K562 (cell line): ENCODE results near the gene ODC1. TPM values are rescaled to one million over a fixed set of nuclear protein-coding genes. Genes with fewer than 3 reads are reported as not detected.

ENCODE experiments used
- ATAC-seq: fragments of 200-7000 bp; cut with Tn5 transposase; 3 replicates; pipeline ENCODE4 v1.9.1; 2020; ENCODE audit warnings: moderate library complexity
- BruUV-seq: library from RNA; stranded (reverse); fragments of 400-500 nt; replicated peaks from 2 replicates; lab custom pipeline; 2021; lab: Mats Ljungman, UMichigan
- CTCF ChIA-PET: fragments of 300-600 bp; formaldehyde crosslinking; extraction: SDS; loops from one replicate; lab custom pipeline; 2021; ENCODE audit warnings: low intra/inter-chr PET ratio; lab: Yijun Ruan, JAX
- POLR2A ChIA-PET: fragments of 300-600, 350-650 bp; sonication (Branson Sonifier 250); formaldehyde crosslinking; extraction: SDS; loops from one replicate; lab custom pipeline; 2021; ENCODE audit warnings: antibody characterized with exemption, inconsistent platforms; lab: Yijun Ruan, JAX
- DNase-seq, 4 experiments: peaks; one replicate each; pipeline versions ENCODE4 v3.0.0 to v3.0.0-alpha.2; 2011 to 2018; ENCODE audit warnings: low spot score in 3 of 4, mixed read lengths in 3 of 4; ENCODE audit errors: extremely low read depth in 1 of 4
- FAIRE-seq: peaks from 2 replicates; lab custom pipeline; 2011; peaks lifted over from hg19 to GRCh38; lab: Jason Lieb, UNC
- H2AFZ ChIP-seq: 2 replicates; pipeline ENCODE4 v1.6.0; 2011; ENCODE audit warnings: low read depth, low read length, control low read depth, inconsistent platforms
- H3K27ac ChIP-seq: fragments of 200-600 bp; 3 replicates; pipeline ENCODE4 v1.8.0; 2011; ENCODE audit warnings: low read depth, mild to moderate bottlenecking, control low read depth, inconsistent platforms, low read length, moderate library complexity, mixed read lengths; ENCODE audit errors: extremely low read depth
- H3K27me3 ChIP-seq, 2 experiments: fragments of 300-600 bp in 1 of 2; 2 replicates in 1 of 2; 3 replicates in 1 of 2; pipeline versions ENCODE4 v1.6.0 to v1.8.0; 2011; ENCODE audit warnings: inconsistent platforms in 2 of 2, low read length in 2 of 2, mild to moderate bottlenecking in 1 of 2, mixed read lengths in 1 of 2, moderate library complexity in 1 of 2; ENCODE audit not compliant: control insufficient read depth in 2 of 2, insufficient read depth in 2 of 2
- H3K36me3 ChIP-seq: fragments of 300-600 bp; 3 replicates; pipeline ENCODE4 v1.8.0; 2011; ENCODE audit warnings: mild to moderate bottlenecking, low read length, inconsistent platforms; ENCODE audit not compliant: control insufficient read depth, insufficient read depth
- H3K4me1 ChIP-seq, 2 experiments: fragments of 200-600 bp in 1 of 2; replicated peaks in 1 of 2; 2 replicates in 1 of 2; 3 replicates in 1 of 2; pipeline versions ENCODE4 v1.5.1 to v1.8.0; 2011; ENCODE audit warnings: inconsistent platforms in 2 of 2, low read length in 2 of 2, mild to moderate bottlenecking in 1 of 2, mixed read lengths in 1 of 2, moderate library complexity in 1 of 2; ENCODE audit not compliant: control insufficient read depth in 2 of 2, insufficient read depth in 2 of 2
- H3K4me2 ChIP-seq: 2 replicates; pipeline ENCODE4 v1.6.1; 2011; ENCODE audit warnings: low read length, control low read depth, inconsistent platforms, mixed read lengths; ENCODE audit not compliant: insufficient read depth
- H3K4me3 ChIP-seq: fragments of 200-600 bp; sonication (generic), shearing (Covaris generic); 2 replicates; pipeline ENCODE4 v1.5.1; 2016; ENCODE audit warnings: control low read depth, inconsistent platforms
- H3K79me2 ChIP-seq: fragments of 200-600 bp; 3 replicates; pipeline ENCODE4 v1.8.0; 2011; ENCODE audit warnings: low read length, inconsistent platforms; ENCODE audit not compliant: control insufficient read depth, insufficient read depth
- H3K9ac ChIP-seq, 2 experiments: 2 replicates each; pipeline versions ENCODE4 v1.6.0 to v1.6.1; 2011; ENCODE audit warnings: low read depth in 2 of 2, low read length in 2 of 2, control low read depth in 1 of 2, inconsistent platforms in 1 of 2, mild to moderate bottlenecking in 1 of 2, mixed read lengths in 1 of 2; ENCODE audit not compliant: insufficient read depth in 1 of 2
- H3K9me1 ChIP-seq: one replicate; pipeline ENCODE4 v1.6.0; 2011; ENCODE audit warnings: inconsistent platforms, mild to moderate bottlenecking, low read length, moderate library complexity; ENCODE audit not compliant: control insufficient read depth, insufficient read depth
- H3K9me3 ChIP-seq: replicated peaks from 2 replicates; pipeline ENCODE4 v1.5.1; 2011; ENCODE audit warnings: low read depth, low read length, inconsistent platforms; ENCODE audit not compliant: control insufficient read depth, insufficient read depth
- H4K20me1 ChIP-seq: replicated peaks from 2 replicates; pipeline ENCODE4 v1.6.1; 2011; ENCODE audit warnings: low read length, inconsistent platforms, mixed read lengths; ENCODE audit not compliant: control insufficient read depth, insufficient read depth
- ETV1 ChIP-seq: fragments of 450-650 bp; conservative IDR thresholded peaks from 2 replicates; pipeline ENCODE4 v1.6.1; 2016; ENCODE audit warnings: missing genetic modification characterization, control low read depth, low read depth, missing compliant biosample characterization
- FIP1L1 ChIP-seq: fragments of 200-400 bp; formaldehyde crosslinking; IDR thresholded peaks from 2 replicates; pipeline ENCODE4 v1.6.1; 2018; ENCODE audit warnings: mild to moderate bottlenecking, low read depth, low read length; ENCODE audit not compliant: poor library complexity, severe bottlenecking
- KLF16 ChIP-seq: IDR thresholded peaks from 2 replicates; pipeline ENCODE4 v1.6.1; 2016; ENCODE audit warnings: antibody characterized with exemption
- PHF21A ChIP-seq: fragments of 450-650 bp; IDR thresholded peaks from 2 replicates; pipeline ENCODE4 v1.6.1; 2017; ENCODE audit warnings: low read depth, borderline replicate concordance
- RBM14 ChIP-seq: fragments of 200-400 bp; formaldehyde crosslinking; IDR thresholded peaks from 2 replicates; pipeline ENCODE4 v1.6.1; 2018; ENCODE audit warnings: low read depth, mild to moderate bottlenecking, low read length, moderate library complexity, borderline replicate concordance; ENCODE audit not compliant: insufficient read depth
- RHOXF2B ChIP-seq: fragments of 250-450 bp; sonication (Bioruptor Pico); conservative IDR thresholded peaks from 2 replicates; pipeline ENCODE4 v1.5.1; 2021
- TRIM28 ChIP-seq: fragments of 450-650 bp; IDR thresholded peaks from 2 replicates; pipeline ENCODE4 v1.6.1; 2017
- WGBS: fragments of 100-300 bp; shearing (Covaris generic); methylation state at CpG from one replicate; pipeline ENCODE4 v1.1.6; 2016; ENCODE audit warnings: low coverage, mixed read lengths; ENCODE audit not compliant: insufficient coverage; ENCODE audit errors: missing lambda C conversion rate; 5-methylcytosine and 5-hydroxymethylcytosine counted together
- in situ Hi-C: fragments of 300-500 bp; cut with MboI; formaldehyde crosslinking; loops from 4 replicates; pipeline ENCODE4 v1.15.0; 2018; ENCODE audit warnings: inconsistent platforms, mixed read lengths
- intact Hi-C: fragments of 100-400 bp; cut with micrococcal nuclease; formaldehyde crosslinking; loops from 2 replicates; pipeline ENCODE4 v1.14.2; 2022
- polyA plus RNA-seq, 8 experiments: library from polyadenylated mRNA; depleted of rRNA in 4 of 8; stranded (reverse) in 5 of 8; unstranded in 3 of 8; fragments of >200 nt; fragmentation: Nextera tagmentation in 2 of 8; fragmentation: Illumina TruSeq in 1 of 8; extraction: Ambion mirVana in 2 of 8; extraction: Trizol in 1 of 8; gene quantifications; 2 replicates each; pipeline versions ENCODE4 v1.2.1 to v1.2.3, GENCODE V29; 2011 to 2014; ENCODE audit warnings: inconsistent platforms in 1 of 8, missing spikeins in 1 of 8
- total RNA-seq, 7 experiments: library from RNA; depleted of rRNA in 6 of 7; stranded (reverse); fragments of >200 nt in 6 of 7; fragmentation: Illumina TruSeq in 2 of 7; extraction: Trizol in 2 of 7; gene quantifications; 2 replicates each; pipeline versions ENCODE4 v1.2.1 to v1.2.3, GENCODE V29; 2011 to 2021; ENCODE audit warnings: low replicate concordance in 1 of 7

ODC1 gene
- total and polyA plus RNA-seq, 9 of the 15 experiments (the other 6 are each of a cell fraction or from before 2014, with no cell fraction given): 142 to 563 (median 457) TPM

DNA sequence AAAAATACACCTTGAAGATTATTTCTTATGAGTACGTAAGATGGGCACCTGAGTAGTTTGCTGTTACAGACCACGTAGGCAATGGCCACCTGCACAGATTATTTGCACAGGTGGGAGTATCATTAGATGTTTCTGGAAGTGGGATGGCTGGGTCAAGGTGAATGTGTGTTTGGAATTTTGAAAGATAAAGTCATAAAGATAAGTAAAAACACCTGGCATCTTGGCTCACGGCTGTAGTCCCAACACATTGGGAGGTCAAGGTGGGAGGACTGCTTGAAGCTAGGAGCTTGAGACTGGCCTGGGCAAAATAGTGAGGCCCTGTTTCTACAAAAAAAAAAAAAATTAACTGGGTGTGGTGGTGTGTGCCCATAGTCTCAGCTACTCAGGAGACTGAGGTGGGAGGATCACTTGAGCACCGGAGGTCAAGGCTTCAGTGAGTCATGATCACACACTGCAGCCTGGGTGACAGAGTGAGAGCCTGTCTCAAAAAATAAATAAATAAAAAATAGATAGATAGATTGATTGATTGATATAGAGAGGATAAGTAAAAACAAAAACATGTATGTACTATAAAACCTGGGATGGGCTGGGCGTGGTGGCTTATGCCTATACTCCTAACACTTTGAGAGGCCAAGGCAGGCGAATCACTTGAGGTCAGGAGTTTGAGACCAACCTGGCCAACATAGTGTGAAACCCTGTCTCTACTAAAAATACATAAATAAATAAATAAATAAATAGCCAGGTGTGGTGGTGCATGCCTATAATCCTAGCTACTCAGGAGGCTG is 30.4 kb downstream of the ODC1 start:
- H3K9me1 ChIP-seq: no peaks in the 10 kb centered on the region
- 75% methylated on average over 6 of the region's 6 CpGs for WGBS
- no peaks in the 10 kb centered on the region for H3K79me2 ChIP-seq
- H3K9ac ChIP-seq: no peak overlapping the region
- peaks cover 25% of the 10 kb centered on the region; the same call in 2 of the 3 replicates for H3K36me3 ChIP-seq
- in situ Hi-C loops (loop anchor here (5.0 to 25.0 kb wide), 3 partner anchors 155 to 350 kb away; no protein-coding TSS in a partner anchor), intact Hi-C loops (no loop called here)
- ATAC-seq: no peak
- H3K27me3 ChIP-seq: no peaks in the 10 kb centered on the region
- TF ChIP-seq RHOXF2B (CRISPR knock-in tag) (no peak), RBM14 (no peak), ETV1 (tag) (no peak), PHF21A (no peak), FIP1L1 (no peak), TRIM28 (no peak), KLF16 (no peak)
- DNase-seq: no peak
- H3K4me1 ChIP-seq: peaks cover 0 to 14% of the 10 kb centered on the region in 2 experiments; a peak in 1 of 5 replicates
- no TSS peak for BruUV-seq
- no peak overlapping the region for H3K27ac ChIP-seq
- no peak for FAIRE-seq
- no peak overlapping the region for H3K4me2 ChIP-seq
- POLR2A ChIA-PET: interaction anchor here (0.8 to 2.2 kb wide), 3 partner anchors 8 to 17 kb away, joined by 3 to 5 read pairs (median 3); no protein-coding TSS in a partner anchor
- CTCF ChIA-PET: no interaction called here
- no peaks in the 10 kb centered on the region for H3K9me3 ChIP-seq
- 0 out of 2 replicates have a peak, but pooled peaks cover 4% of the 10 kb centered on the region for H4K20me1 ChIP-seq
- H2AFZ ChIP-seq: no peak overlapping the region
- no peak overlapping the region for H3K4me3 ChIP-seq
